ENCODE data around the gene FERMT2.
A peak's percentile ranks its signal among the peaks of the same experiment; 100 is the strongest.

The FERMT2 gene

DNA sequence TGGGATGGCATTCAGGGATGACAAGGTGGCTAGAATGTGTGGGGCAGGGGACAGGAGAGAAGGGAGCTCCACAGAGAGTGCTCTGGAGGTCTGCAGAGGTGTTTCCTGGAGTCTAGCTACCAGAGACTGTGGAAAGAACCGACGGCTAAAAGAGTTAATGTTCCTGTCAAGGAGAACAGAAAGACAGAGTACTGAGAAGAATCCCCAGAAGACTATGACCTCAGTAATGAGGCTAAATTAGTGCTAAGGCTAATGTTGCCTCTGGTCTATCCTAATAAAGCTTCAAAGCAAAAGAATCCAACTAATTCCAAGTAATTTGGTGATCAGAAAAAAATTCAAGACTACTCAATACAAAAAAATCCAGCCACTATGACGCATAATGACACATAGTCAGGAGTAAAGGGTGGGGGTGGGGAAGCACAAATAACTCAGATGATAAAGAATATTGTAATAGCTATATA, 44.7 kb downstream of the FERMT2 start:
- H3K4me3 ChIP-seq (ENCODE audit: low read length), result peak overlapping the region; percentile 3
- DNase-seq (ENCODE audit: low read depth), result peak; percentile 83
- TF ChIP-seq, protein P1, sequence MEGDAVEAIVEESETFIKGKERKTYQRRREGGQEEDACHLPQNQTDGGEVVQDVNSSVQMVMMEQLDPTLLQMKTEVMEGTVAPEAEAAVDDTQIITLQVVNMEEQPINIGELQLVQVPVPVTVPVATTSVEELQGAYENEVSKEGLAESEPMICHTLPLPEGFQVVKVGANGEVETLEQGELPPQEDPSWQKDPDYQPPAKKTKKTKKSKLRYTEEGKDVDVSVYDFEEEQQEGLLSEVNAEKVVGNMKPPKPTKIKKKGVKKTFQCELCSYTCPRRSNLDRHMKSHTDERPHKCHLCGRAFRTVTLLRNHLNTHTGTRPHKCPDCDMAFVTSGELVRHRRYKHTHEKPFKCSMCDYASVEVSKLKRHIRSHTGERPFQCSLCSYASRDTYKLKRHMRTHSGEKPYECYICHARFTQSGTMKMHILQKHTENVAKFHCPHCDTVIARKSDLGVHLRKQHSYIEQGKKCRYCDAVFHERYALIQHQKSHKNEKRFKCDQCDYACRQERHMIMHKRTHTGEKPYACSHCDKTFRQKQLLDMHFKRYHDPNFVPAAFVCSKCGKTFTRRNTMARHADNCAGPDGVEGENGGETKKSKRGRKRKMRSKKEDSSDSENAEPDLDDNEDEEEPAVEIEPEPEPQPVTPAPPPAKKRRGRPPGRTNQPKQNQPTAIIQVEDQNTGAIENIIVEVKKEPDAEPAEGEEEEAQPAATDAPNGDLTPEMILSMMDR (conservative IDR thresholded peaks at IDR 0.05; ENCODE audit: low read depth, low read length), result no peak

DNA sequence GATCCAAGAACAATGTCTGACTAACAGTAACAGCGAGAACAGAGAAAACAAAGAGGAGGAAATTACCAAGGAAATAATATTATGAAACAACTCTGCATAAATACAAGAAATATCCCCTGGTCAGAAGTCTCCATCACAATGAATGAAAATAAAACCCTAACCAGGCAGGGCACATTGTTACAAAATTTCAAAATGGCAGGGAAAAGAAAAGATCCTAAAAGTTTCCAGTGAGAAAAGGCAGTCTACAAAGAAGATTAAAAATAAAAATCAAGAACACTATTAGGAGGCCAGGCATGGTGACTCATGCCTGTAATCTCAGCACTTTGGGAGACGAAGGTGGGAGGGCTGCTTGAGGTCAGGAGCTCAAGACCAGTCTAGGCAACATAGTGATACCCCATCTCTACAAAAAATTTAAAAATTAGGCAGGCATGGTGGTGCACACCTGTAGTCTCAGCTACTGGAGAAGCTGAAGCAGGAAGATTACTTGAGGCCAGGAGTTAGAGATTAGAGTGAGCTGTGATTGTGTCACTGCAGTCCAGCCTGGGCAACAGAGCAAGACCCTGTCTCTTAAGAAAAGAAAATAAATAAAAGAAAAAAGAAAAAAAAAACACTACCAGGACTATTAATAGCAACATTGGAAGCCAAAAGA, 47.8 kb downstream of the FERMT2 start:
- H3K4me3 ChIP-seq (ENCODE audit: low read length), result no peak overlapping the region
- peak; percentile 53 for DNase-seq (ENCODE audit: low read depth)

DNA sequence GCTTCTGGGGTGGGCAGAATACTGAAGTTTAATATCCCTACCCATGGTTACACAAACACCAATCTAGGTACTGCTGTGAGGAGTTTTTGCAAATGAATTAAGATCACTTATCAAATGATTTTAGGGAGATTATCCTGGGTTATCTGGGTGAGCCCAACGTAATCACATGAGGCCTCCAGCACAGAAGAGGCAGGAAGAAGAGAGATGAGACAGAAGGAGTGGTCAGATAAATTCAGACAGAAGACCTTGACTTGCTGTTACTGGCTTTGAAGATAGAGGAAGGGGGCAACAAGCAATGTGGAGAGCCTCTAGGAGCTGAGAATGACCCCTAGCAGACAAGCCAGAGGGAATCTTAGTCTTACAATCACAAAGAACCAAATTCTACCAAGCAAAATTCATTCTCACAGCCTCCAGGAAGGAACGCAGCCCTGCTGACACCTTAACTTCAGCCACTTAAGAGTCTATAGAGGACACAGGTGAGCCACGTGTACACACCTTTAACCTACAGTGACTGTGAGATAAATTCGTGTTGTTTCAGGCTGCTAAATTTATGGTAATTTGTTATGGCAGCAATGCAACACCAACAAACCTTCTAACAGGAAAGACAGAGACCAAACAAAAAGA, 49.4 kb downstream of the FERMT2 start:
- H3K4me3 ChIP-seq (ENCODE audit: low read length), result no peak overlapping the region
- no peak for DNase-seq (ENCODE audit: low read depth)
- TF ChIP-seq, protein P1 (conservative IDR thresholded peaks at IDR 0.05; ENCODE audit: low read depth, low read length), result no peak

More for the DNA sequence above, 47.8 kb downstream of the FERMT2 start:
- TF ChIP-seq, protein P1 (conservative IDR thresholded peaks at IDR 0.05; ENCODE audit: low read depth, low read length), result no peak

DNA sequence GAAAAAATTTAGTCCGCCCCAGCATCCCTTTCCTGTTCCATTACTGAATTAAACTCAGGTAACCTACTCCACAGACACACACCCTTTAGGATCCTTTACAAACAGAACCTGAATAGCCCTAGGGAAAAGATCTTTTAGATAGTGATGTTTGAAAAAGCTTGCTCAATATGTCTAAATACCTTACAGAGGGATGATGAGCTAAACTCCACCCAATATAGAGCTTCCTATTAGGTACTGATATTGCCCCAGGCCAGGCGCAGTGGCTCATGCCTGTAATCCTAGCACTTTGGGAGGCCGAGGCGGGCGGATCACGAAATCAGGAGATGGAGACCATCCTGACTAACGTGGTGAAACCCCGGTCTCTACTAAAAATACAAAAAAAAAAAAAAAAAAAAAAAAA, 50.1 kb downstream of the FERMT2 start:
- TF ChIP-seq, protein P1 (conservative IDR thresholded peaks at IDR 0.05; ENCODE audit: low read depth, low read length), result no peak
- no peak overlapping the region for H3K4me3 ChIP-seq (ENCODE audit: low read length)

DNA sequence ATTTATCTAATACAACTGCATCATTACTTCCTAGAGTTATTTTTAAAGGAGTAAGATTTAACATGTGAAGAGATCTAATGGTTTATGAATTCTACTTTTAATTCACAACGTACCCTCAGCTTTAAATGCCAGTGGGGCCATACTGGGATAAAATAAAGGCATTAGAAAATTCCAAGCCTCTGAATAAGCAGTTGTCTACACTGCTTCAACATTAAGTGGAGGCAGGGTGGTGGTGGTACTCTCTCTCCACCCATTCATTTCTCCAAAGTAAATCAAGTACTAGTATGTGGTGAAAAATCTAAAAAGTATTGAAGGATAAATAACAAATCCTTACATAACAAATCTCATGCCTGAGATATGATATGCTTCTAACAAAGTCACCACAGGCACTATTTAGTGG, 52.4 kb downstream of the FERMT2 start:
- DNase-seq (ENCODE audit: low read depth), result peak; percentile 76
- TF ChIP-seq, protein P1 (conservative IDR thresholded peaks at IDR 0.05; ENCODE audit: low read depth, low read length), result no peak
- no peak overlapping the region for H3K4me3 ChIP-seq (ENCODE audit: low read length)

More for the DNA sequence above, 50.1 kb downstream of the FERMT2 start:
- no peak for DNase-seq (ENCODE audit: low read depth)

DNA sequence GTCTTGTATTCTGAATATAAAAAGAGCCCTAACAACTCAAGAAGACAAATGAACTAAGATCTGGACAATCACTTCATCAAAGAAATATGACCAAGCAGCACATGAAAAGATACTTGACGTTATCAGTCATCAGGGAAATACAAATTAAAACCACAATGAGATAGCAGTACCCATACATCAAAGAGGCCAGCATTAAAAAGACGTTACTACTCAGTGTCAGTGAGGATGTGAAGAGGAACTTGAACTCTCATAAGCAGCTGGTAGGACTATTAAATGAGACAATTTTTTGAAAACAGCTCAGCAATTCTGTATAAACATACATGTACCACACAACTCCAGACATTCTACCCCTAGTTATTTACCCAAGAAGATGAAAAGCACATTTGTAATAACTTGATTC, 55.9 kb downstream of the FERMT2 start:
- no peak for DNase-seq (ENCODE audit: low read depth)
- no peak overlapping the region for H3K4me3 ChIP-seq (ENCODE audit: low read length)
- TF ChIP-seq, protein P1 (conservative IDR thresholded peaks at IDR 0.05; ENCODE audit: low read depth, low read length), result no peak

DNA sequence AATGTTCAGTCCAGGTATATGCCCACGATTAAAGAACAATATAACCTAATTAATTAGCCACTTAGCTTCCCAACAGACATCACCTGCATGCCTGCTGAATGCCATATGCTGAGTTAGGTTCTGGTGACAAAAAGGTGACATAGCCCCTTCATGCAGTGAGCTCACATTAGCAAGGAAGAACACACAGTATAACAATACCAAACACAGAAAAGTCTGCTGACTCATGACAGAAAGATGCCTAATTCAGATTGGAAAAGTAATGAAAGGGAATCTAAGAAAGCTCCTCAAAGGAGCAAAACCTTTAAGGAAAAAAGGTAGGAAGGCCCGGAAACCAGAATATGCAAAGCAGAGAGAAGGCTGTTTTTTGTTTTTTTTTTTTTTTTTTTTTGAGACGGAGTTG, 59.0 kb downstream of the FERMT2 start:
- DNase-seq (ENCODE audit: low read depth), result no peak
- TF ChIP-seq, protein P1 (conservative IDR thresholded peaks at IDR 0.05; ENCODE audit: low read depth, low read length), result no peak
- H3K4me3 ChIP-seq (ENCODE audit: low read length), result no peak overlapping the region

Measured in retinal pigment epithelial cell (primary cell).